Activated T-helper 1 cell treated with anti-CD3 and anti-CD28 coated beads, Interleukin-12 subunit alpha, Interleukin-12 subunit beta, Interleukin-2, Interleukin-4 antibody, amounts not matched to agents 30 ng/mL and 10 ng/mL and 1 ng/mL, durations not matched to agents 14 hours and 24 hours and 36 hours (primary cell): ENCODE results near the gene TULP3. TPM values are rescaled to one million over a fixed set of nuclear protein-coding genes. Genes with fewer than 3 reads are reported as not detected.

Source experiments
- DNase-seq: peaks from one replicate; pipeline ENCODE4 v3.0.0; 2021; ENCODE audit warnings: low spot score
- H3K27ac Mint-ChIP-seq: one replicate; pipeline ENCODE4 v1.8.0; 2021; ENCODE audit warnings: mild to moderate bottlenecking, mixed read lengths
- H3K27me3 Mint-ChIP-seq: one replicate; pipeline ENCODE4 v1.8.0; 2022; ENCODE audit warnings: mild to moderate bottlenecking, moderate library complexity, mixed read lengths; ENCODE audit not compliant: insufficient read depth
- H3K36me3 Mint-ChIP-seq: one replicate; pipeline ENCODE4 v1.8.0; 2021; ENCODE audit warnings: low read depth, mixed read lengths
- H3K4me1 Mint-ChIP-seq: one replicate; pipeline ENCODE4 v1.8.0; 2021; ENCODE audit warnings: low read depth, mixed read lengths
- H3K4me3 Mint-ChIP-seq: one replicate; pipeline ENCODE4 v1.8.0; 2021; ENCODE audit warnings: mild to moderate bottlenecking, moderate library complexity, mixed read lengths
- H3K9me3 Mint-ChIP-seq: one replicate; pipeline ENCODE4 v1.8.0; 2021; ENCODE audit warnings: mixed read lengths
- intact Hi-C: fragments of 100-400 bp; cut with micrococcal nuclease; formaldehyde crosslinking; loops from one replicate; pipeline ENCODE4 v1.15.1; 2024
- total RNA-seq: library from RNA; stranded (reverse); gene quantifications from 2 replicates; pipeline ENCODE4 v1.2.3, GENCODE V29; 2022

The TULP3 gene
- total RNA-seq, 1 donor from 2014 or later, result 8.6 TPM

GRCh38 chr12:2949411-2949810 is 58.7 kb downstream of the TULP3 start:
- Mint-ChIP-seq H3K27ac (no peak overlapping the region), H3K36me3 (no peaks in the 10 kb centered on the region), H3K9me3 (no peaks in the 10 kb centered on the region), H3K4me1 (peaks cover 5% of the 10 kb centered on the region), H3K27me3 (peaks cover 11% of the 10 kb centered on the region), H3K4me3 (no peak overlapping the region)
- intact Hi-C loops, result no loop called here
- DNase-seq, result no peak

- Mint-ChIP-seq H3K4me1 (peaks cover 18% of the 10 kb centered on the region), H3K27ac (no peak overlapping the region), H3K4me3 (no peak overlapping the region), H3K27me3 (peaks cover 41% of the 10 kb centered on the region), H3K9me3 (no peaks in the 10 kb centered on the region), H3K36me3 (peaks cover 1% of the 10 kb centered on the region)
- no peak for DNase-seq
- intact Hi-C loops, result loop anchor here (10.0 kb wide), 1 partner anchor 89 kb away; no protein-coding TSS in a partner anchor
Measured at GRCh38 chr12:2955888-2956287, 65.2 kb downstream of the TULP3 start.

- intact Hi-C loops, result loop anchor here (10.0 kb wide), 1 partner anchor 87 kb away; no protein-coding TSS in a partner anchor
- Mint-ChIP-seq H3K36me3 (peaks cover 1% of the 10 kb centered on the region), H3K4me3 (peak overlapping the region; percentile 92)
Measured at GRCh38 chr12:2957816-2958431, 67.2 kb downstream of the TULP3 start.

GRCh38 chr12:2958432-2959191 is 67.9 kb downstream of the TULP3 start:
- H3K4me1 Mint-ChIP-seq, result peaks cover 18% of the 10 kb centered on the region
- peaks cover 61% of the 10 kb centered on the region for H3K27me3 Mint-ChIP-seq
- peaks cover 1% of the 10 kb centered on the region for H3K36me3 Mint-ChIP-seq
- no peaks in the 10 kb centered on the region for H3K9me3 Mint-ChIP-seq
- H3K27ac Mint-ChIP-seq, result peak overlapping the region; percentile 89
- intact Hi-C loops, result loop anchor here (10.0 kb wide), 1 partner anchor 86 kb away; no protein-coding TSS in a partner anchor
- peak overlapping the region; percentile 92 for H3K4me3 Mint-ChIP-seq
- no peak for DNase-seq

More at GRCh38 chr12:2957816-2958431, 67.2 kb downstream of the TULP3 start:
- peaks cover 18% of the 10 kb centered on the region for H3K4me1 Mint-ChIP-seq
- peaks cover 56% of the 10 kb centered on the region for H3K27me3 Mint-ChIP-seq
- H3K9me3 Mint-ChIP-seq, result no peaks in the 10 kb centered on the region
- no peak for DNase-seq
- no peak overlapping the region for H3K27ac Mint-ChIP-seq

GRCh38 chr12:2959192-2959504 is 68.5 kb downstream of the TULP3 start, which contains the start of gene TEAD4:
TSS of gene TEAD4 (plus strand) at chr12:2959397.
- Mint-ChIP-seq H3K9me3 (no peaks in the 10 kb centered on the region), H3K4me3 (peak within 1 kb of the TSS; percentile 92), H3K27ac (peak within 1 kb of the TSS; percentile 89), H3K4me1 (peaks cover 18% of the 10 kb centered on the region), H3K27me3 (peaks cover 63% of the 10 kb centered on the region), H3K36me3 (peaks cover 1% of the 10 kb centered on the region)
- no peak for DNase-seq
- intact Hi-C loops, result loop anchor here (10.0 kb wide), 1 partner anchor 86 kb away; no protein-coding TSS in a partner anchor

- Mint-ChIP-seq H3K4me1 (peaks cover 18% of the 10 kb centered on the region), H3K9me3 (no peaks in the 10 kb centered on the region), H3K27ac (peak overlapping the region; percentile 15), H3K36me3 (peaks cover 1% of the 10 kb centered on the region), H3K4me3 (peak overlapping the region; percentile 74), H3K27me3 (peaks cover 63% of the 10 kb centered on the region)
- intact Hi-C loops, result loop anchor here (1.0 to 10.0 kb wide), 4 partner anchors 69 to 147 kb away; partner anchors contain the start of genes FOXM1, ITFG2, RHNO1 and TULP3
- DNase-seq, result no peak
Measured at GRCh38 chr12:2959505-2960389, 69.1 kb downstream of the TULP3 start.

GRCh38 chr12:2960390-2960956 is 69.8 kb downstream of the TULP3 start:
- Mint-ChIP-seq H3K9me3 (no peaks in the 10 kb centered on the region), H3K4me1 (peaks cover 18% of the 10 kb centered on the region), H3K27me3 (peaks cover 63% of the 10 kb centered on the region), H3K27ac (peak overlapping the region; percentile 15), H3K36me3 (peaks cover 1% of the 10 kb centered on the region), H3K4me3 (peak overlapping the region; percentile 74)
- no peak for DNase-seq
- intact Hi-C loops, result loop anchor here (1.0 to 5.0 kb wide), 3 partner anchors 70 to 148 kb away; partner anchors contain the start of genes FOXM1, ITFG2, RHNO1 and TULP3

GRCh38 chr12:2960996-2961616 is 70.4 kb downstream of the TULP3 start:
- Mint-ChIP-seq H3K4me3 (peak overlapping the region; percentile 74), H3K9me3 (no peaks in the 10 kb centered on the region), H3K36me3 (peaks cover 1% of the 10 kb centered on the region), H3K4me1 (peaks cover 18% of the 10 kb centered on the region), H3K27ac (no peak overlapping the region), H3K27me3 (peaks cover 60% of the 10 kb centered on the region)
- intact Hi-C loops, result loop anchor here (1.0 to 5.0 kb wide), 3 partner anchors 70 to 149 kb away; partner anchors contain the start of genes FOXM1, ITFG2, RHNO1 and TULP3
- DNase-seq, result no peak

GRCh38 chr12:2961705-2962104 is 71.0 kb downstream of the TULP3 start:
- DNase-seq, result no peak
- Mint-ChIP-seq H3K27me3 (peaks cover 54% of the 10 kb centered on the region), H3K4me1 (peaks cover 18% of the 10 kb centered on the region), H3K4me3 (no peak overlapping the region), H3K9me3 (no peaks in the 10 kb centered on the region), H3K36me3 (peaks cover 1% of the 10 kb centered on the region), H3K27ac (no peak overlapping the region)
- intact Hi-C loops, result loop anchor here (2.0 to 5.0 kb wide), 2 partner anchors 71 to 84 kb away; partner anchors contain the start of genes FOXM1, RHNO1 and TULP3

GRCh38 chr12:2963154-2963759 is 72.6 kb downstream of the TULP3 start:
- H3K27ac Mint-ChIP-seq, result no peak overlapping the region
- H3K9me3 Mint-ChIP-seq, result no peaks in the 10 kb centered on the region
- no peak for DNase-seq
- peaks cover 1% of the 10 kb centered on the region for H3K36me3 Mint-ChIP-seq
- no peak overlapping the region for H3K4me3 Mint-ChIP-seq
- H3K27me3 Mint-ChIP-seq, result peaks cover 41% of the 10 kb centered on the region
- peaks cover 14% of the 10 kb centered on the region for H3K4me1 Mint-ChIP-seq
- intact Hi-C loops, result loop anchor here (5.0 kb wide), 1 partner anchor 86 kb away; the partner anchor contains the start of genes FOXM1 and RHNO1

- Mint-ChIP-seq H3K27ac (no peak overlapping the region), H3K4me3 (no peak overlapping the region), H3K9me3 (no peaks in the 10 kb centered on the region), H3K4me1 (peaks cover 9% of the 10 kb centered on the region), H3K27me3 (peaks cover 36% of the 10 kb centered on the region), H3K36me3 (no peaks in the 10 kb centered on the region)
- intact Hi-C loops, result loop anchor here (5.0 kb wide), 1 partner anchor 87 kb away; the partner anchor contains the start of genes FOXM1 and RHNO1
- DNase-seq, result no peak
Measured at GRCh38 chr12:2963760-2964292, 73.1 kb downstream of the TULP3 start.
